ENCODE results near the gene CNTNAP2. TPM values are rescaled to one million over a fixed set of nuclear protein-coding genes. Genes with fewer than 3 reads are reported as not detected.
A peak's percentile ranks its signal among the peaks of the same experiment; 100 is the strongest.
"Not testable (repeated sequence)": the region's sequence is repeated elsewhere in the genome, so short reads cannot be mapped to it uniquely, and the experiment has no call there.

Gene CNTNAP2
- total RNA-seq, 4 donors from 2014 or later, result 0.42 to 0.71 TPM; not detected in 2

DNA sequence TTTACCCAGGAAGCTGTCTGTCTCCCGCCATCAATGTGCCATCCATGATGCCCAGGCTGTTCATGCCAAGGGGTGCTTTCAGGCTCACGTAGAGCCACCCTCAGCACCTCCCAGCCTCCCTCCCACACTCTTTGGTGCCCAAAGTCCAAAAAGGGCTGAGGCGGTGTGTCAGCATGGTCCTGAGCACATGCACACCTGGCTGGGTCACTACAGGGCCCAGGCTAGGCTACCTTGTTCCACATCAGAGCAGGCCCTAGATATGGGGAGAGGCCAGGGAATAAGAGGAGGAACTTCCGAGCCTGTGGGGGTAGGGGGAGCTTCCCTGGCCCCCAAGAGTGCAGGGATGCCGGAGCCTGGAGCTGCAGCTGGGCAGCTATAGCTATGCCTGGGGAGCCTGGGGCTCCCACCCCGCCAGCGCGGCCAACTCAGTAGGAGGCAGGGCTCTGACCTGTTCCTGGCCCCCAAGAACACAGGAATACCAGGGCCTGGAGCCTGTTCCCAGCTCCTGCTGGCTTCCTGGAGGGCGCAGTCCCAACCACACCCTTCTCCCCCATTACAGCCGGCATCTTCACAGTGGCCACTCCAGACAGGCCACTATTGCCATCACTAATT is 2340.8 kb downstream of the CNTNAP2 start:
- intact Hi-C loops (cut with DNase I; ENCODE audit: low total_unique reads), result no loop called here
- peak in 1 of 2 donors; percentile 50 for DNase-seq (ENCODE audit: low spot score in 2 of 2)
- no peak for TF ChIP-seq POLR2A (IDR thresholded peaks at IDR 0.05)
- TF ChIP-seq, protein P1, sequence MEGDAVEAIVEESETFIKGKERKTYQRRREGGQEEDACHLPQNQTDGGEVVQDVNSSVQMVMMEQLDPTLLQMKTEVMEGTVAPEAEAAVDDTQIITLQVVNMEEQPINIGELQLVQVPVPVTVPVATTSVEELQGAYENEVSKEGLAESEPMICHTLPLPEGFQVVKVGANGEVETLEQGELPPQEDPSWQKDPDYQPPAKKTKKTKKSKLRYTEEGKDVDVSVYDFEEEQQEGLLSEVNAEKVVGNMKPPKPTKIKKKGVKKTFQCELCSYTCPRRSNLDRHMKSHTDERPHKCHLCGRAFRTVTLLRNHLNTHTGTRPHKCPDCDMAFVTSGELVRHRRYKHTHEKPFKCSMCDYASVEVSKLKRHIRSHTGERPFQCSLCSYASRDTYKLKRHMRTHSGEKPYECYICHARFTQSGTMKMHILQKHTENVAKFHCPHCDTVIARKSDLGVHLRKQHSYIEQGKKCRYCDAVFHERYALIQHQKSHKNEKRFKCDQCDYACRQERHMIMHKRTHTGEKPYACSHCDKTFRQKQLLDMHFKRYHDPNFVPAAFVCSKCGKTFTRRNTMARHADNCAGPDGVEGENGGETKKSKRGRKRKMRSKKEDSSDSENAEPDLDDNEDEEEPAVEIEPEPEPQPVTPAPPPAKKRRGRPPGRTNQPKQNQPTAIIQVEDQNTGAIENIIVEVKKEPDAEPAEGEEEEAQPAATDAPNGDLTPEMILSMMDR (IDR thresholded peaks at IDR 0.05), result no peak
- 85 to 86% methylated on average over 10 of the region's 10 CpGs for WGBS, 2 donors
- H3K4me3 ChIP-seq (ENCODE audit: low read depth, poor library complexity, severe bottlenecking), result no peak overlapping the region

DNA sequence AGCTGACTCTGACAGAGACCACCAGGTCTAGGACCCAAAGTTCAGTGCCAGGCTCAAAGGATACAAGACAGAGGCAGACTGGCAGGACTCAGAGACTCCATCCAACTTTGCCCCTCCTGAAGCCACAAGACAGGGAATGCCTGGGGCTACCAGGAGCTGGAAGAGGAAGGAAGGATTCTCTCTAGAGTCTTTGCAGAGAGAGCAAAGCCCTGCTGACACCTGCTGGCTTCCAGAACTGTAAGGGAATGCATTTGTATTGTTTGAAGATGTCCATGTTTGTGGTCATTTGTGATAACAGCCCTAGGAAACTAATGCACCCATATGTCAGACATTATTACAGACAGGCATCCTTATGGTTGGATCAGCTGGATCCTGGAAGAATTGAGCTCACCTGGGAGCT is 2341.7 kb downstream of the CNTNAP2 start:
- intact Hi-C loops (cut with DNase I; ENCODE audit: low total_unique reads), result no loop called here

DNA sequence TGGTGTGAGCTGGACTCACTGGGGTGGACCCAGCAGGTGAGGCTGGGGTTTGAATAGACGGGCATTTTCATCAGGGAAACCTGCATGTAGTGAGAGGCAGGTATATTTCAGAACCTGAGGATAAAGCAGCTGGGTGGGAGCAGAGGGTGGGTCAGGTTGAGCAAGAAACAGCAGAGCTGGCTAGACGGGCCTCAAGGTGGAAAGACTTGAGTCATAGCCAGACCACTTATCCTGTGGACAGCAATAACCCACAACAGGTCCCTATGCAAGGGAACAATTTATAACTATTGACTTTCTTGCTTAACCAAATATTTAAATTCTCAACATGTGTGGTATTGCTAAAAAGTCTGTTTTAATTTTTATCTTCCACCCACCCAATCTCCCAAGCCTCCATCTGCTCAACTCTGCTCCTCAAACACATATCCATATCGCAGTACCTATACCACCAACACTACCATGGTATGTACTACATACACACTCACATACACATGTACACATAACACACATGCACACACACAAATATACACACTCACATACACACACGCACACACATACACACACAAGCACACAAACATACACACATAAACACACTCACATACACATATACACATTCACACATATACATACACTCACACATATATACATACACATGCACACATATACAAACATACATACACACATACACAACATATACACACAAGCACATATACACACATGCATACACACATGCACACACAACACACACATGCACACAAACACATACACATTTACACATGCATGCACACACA is 2345.0 kb downstream of the CNTNAP2 start:
- TF ChIP-seq, protein P1 (IDR thresholded peaks at IDR 0.05), result no peak
- no peak for TF ChIP-seq POLR2A (IDR thresholded peaks at IDR 0.05)
- DNase-seq (ENCODE audit: low spot score in 2 of 2), result peak in 1 of 2 donors; percentile 21
- WGBS, 2 donors, result 81 to 82% methylated on average over 4 of the region's 4 CpGs
- no peak overlapping the region for H3K4me3 ChIP-seq (ENCODE audit: low read depth, poor library complexity, severe bottlenecking)
- intact Hi-C loops (cut with DNase I; ENCODE audit: low total_unique reads), result no loop called here

More for the DNA sequence above, 2341.7 kb downstream of the CNTNAP2 start:
- no peak overlapping the region for H3K4me3 ChIP-seq (ENCODE audit: low read depth, poor library complexity, severe bottlenecking)
- DNase-seq (ENCODE audit: low spot score in 2 of 2), result no peak
- TF ChIP-seq, protein P1 (IDR thresholded peaks at IDR 0.05), result no peak
- no peak for TF ChIP-seq POLR2A (IDR thresholded peaks at IDR 0.05)

DNA sequence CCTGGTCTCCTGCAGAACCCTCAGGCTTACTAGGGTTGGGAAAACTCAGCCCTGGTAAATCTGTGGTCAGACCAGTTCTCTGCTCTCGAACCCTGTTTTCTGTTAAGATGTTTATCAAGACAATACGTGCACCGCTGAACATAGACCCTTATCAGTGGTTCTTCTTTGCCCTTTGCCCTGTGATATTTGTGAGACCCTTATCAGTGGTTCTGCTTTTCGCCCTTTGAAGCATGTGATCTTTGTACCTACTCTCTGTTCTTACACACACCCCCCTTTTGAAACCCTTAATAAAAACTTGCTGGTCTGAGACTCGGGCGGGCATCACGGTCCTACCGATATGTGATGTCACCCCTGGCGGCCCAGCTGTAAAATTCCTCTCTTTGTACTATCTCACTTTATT is 2346.2 kb downstream of the CNTNAP2 start:
- H3K4me3 ChIP-seq (ENCODE audit: low read depth, poor library complexity, severe bottlenecking); intact Hi-C loops (cut with DNase I; ENCODE audit: low total_unique reads): not testable (repeated sequence)
- 90 to 94% methylated on average over 9 of the region's 9 CpGs for WGBS, 2 donors
- DNase-seq (ENCODE audit: low spot score in 2 of 2), result peak in 1 of 2 donors; percentile 37

DNA sequence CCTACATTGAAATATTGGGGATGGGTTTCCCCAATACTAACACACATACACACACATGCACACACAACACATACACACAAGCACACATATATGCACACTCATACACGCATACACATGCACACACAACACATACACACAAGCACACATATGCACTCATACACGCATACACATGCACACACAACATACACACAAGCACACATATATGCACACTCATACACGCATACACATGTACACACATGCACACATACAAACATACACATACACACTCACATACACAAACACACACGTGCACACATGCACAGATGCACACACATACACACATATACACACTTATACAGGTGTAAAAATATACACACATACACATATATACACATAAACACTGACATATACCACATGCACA is 2346.6 kb downstream of the CNTNAP2 start:
- TF ChIP-seq, protein P1 (IDR thresholded peaks at IDR 0.05), result no peak
- no peak for DNase-seq (ENCODE audit: low spot score in 2 of 2)
- WGBS, 2 donors, result 93 to 96% methylated on average over 4 of the region's 4 CpGs
- intact Hi-C loops (cut with DNase I; ENCODE audit: low total_unique reads), result no loop called here
- no peak overlapping the region for H3K4me3 ChIP-seq (ENCODE audit: low read depth, poor library complexity, severe bottlenecking)

DNA sequence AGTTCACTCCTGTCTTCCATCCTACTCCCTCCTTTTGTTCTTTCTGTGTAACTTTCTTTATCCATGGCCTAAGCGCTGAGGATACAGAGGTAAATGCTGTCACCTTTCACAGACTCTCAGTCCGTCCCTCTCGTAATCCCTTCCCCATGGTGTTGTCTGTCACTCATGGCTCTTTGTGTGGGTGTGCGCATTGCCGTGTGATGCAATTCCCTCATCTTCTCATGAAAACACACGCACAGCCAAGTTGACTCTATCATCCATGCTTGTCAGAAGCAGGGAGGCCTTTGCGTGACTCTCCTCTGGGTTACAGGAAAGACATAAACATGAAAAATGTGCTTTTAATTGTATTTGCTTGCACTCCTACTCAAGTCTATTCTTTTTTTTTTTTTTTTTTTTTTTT is 2348.3 kb downstream of the CNTNAP2 start:
- no peak overlapping the region for H3K4me3 ChIP-seq (ENCODE audit: low read depth, poor library complexity, severe bottlenecking)
- TF ChIP-seq, protein P1 (IDR thresholded peaks at IDR 0.05), result no peak
- TF ChIP-seq POLR2A (IDR thresholded peaks at IDR 0.05), result no peak
- no peak for DNase-seq (ENCODE audit: low spot score in 2 of 2)
- intact Hi-C loops (cut with DNase I; ENCODE audit: low total_unique reads), result no loop called here
- 77 to 82% methylated on average over 7 of the region's 7 CpGs for WGBS, 2 donors

DNA sequence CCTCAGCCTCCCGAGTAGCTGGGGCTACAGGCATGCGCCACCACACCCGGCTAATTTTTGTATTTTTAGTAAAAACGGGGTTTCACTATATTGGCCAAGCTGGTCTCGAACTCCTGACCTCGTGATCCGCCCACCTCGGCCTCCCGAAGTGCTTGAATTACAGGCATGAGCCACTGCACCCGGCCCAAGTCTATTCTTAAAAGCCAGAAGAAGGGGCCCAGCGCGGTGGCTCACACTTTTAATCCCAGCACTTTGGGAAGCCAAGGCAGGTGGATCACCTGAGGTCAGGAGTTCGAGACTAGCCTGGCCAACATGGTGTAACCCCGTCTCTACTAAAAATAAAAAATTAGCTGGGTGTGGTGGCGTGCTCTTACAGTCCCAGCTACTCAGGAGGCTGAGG is 2348.8 kb downstream of the CNTNAP2 start:
- intact Hi-C loops (cut with DNase I; ENCODE audit: low total_unique reads), result not testable (repeated sequence)
- WGBS, 2 donors, result 93% methylated on average over 15 of the region's 15 CpGs

More for the DNA sequence above, 2348.8 kb downstream of the CNTNAP2 start:
- peak in 1 of 2 donors; percentile 76 for DNase-seq (ENCODE audit: low spot score in 2 of 2)
- H3K4me3 ChIP-seq (ENCODE audit: low read depth, poor library complexity, severe bottlenecking), result not testable (repeated sequence)

Measured in lower leg skin (tissue), 4 donors.